Measurements from ENCODE around the gene LASP1NB.

Gene LASP1NB

DNA sequence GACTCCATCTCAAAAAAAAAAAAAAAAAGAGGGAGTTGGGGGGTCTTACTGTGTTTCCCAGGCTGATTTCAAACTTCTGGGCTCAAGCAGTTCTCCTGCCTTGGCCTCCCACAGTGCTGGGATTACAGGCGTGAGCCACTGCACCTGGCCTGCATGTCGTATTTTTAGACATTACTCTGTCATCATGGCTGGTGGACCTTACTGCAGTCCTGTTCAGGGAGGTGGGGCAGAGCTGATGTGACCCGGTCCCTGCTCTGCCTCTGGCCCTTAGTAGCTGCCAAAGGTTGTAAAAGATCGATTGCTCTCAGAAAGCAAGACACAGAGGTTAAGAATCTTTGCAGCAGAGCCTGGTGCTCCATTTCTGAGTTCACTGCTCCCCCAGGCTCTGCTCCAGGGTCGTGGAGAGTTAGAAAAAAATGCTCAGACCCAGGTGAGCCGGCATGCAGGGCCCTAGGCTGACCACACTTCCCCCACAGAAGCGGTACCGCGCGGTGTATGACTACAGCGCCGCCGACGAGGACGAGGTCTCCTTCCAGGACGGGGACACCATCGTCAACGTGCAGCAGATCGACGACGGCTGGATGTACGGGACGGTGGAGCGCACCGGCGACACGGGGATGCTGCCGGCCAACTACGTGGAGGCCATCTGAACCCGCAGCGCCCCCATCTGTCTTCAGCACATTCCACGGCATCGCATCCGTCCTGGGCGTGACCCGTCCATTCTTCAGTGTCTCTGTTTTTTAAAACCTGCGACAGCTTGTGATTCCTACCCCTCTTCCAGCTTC lies 7.1 kb upstream of the LASP1NB start:
- TF ChIP-seq, protein P1, sequence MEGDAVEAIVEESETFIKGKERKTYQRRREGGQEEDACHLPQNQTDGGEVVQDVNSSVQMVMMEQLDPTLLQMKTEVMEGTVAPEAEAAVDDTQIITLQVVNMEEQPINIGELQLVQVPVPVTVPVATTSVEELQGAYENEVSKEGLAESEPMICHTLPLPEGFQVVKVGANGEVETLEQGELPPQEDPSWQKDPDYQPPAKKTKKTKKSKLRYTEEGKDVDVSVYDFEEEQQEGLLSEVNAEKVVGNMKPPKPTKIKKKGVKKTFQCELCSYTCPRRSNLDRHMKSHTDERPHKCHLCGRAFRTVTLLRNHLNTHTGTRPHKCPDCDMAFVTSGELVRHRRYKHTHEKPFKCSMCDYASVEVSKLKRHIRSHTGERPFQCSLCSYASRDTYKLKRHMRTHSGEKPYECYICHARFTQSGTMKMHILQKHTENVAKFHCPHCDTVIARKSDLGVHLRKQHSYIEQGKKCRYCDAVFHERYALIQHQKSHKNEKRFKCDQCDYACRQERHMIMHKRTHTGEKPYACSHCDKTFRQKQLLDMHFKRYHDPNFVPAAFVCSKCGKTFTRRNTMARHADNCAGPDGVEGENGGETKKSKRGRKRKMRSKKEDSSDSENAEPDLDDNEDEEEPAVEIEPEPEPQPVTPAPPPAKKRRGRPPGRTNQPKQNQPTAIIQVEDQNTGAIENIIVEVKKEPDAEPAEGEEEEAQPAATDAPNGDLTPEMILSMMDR (IDR thresholded peaks at IDR 0.05; ENCODE audit: insufficient read depth, low read length, poor library complexity, severe bottlenecking) = no peak
- DNase-seq (ENCODE audit: low read depth) = no peak
- no peaks in the 10 kb centered on the region for H3K27me3 ChIP-seq (ENCODE audit: control insufficient read depth, insufficient read depth, low read length)
- no peak overlapping the region for H3K4me3 ChIP-seq (ENCODE audit: low read depth, low read length)
- H3K36me3 ChIP-seq (ENCODE audit: control insufficient read depth, insufficient read depth, low read length) = peaks cover 4% of the 10 kb centered on the region

DNA sequence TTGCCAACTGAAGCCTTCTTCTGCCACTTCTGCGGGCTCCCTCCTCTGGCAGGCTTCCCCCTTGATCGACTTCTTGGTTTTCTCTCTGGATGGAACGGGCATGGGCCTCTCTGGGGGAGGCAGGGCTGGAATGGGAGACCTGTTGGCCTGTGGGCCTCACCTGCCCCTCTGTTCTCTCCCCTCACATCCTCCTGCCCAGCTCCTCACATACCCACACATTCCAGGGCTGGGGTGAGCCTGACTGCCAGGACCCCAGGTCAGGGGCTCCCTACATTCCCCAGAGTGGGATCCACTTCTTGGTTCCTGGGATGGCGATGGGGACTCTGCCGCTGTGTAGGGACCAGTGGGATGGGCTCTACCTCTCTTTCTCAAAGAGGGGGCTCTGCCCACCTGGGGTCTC lies 6.5 kb upstream of the LASP1NB start:
- no peak for DNase-seq (ENCODE audit: low read depth)

DNA sequence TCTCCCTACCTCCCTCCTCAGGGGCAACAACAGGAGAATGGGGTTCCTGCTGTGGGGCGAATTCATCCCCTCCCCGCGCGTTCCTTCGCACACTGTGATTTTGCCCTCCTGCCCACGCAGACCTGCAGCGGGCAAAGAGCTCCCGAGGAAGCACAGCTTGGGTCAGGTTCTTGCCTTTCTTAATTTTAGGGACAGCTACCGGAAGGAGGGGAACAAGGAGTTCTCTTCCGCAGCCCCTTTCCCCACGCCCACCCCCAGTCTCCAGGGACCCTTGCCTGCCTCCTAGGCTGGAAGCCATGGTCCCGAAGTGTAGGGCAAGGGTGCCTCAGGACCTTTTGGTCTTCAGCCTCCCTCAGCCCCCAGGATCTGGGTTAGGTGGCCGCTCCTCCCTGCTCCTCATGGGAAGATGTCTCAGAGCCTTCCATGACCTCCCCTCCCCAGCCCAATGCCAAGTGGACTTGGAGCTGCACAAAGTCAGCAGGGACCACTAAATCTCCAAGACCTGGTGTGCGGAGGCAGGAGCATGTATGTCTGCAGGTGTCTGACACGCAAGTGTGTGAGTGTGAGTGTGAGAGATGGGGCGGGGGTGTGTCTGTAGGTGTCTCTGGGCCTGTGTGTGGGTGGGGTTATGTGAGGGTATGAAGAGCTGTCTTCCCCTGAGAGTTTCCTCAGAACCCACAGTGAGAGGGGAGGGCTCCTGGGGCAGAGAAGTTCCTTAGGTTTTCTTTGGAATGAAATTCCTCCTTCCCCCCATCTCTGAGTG lies 5.9 kb upstream of the LASP1NB start:
- H3K27me3 ChIP-seq (ENCODE audit: control insufficient read depth, insufficient read depth, low read length) = no peaks in the 10 kb centered on the region
- H3K4me3 ChIP-seq (ENCODE audit: low read depth, low read length) = no peak overlapping the region
- H3K36me3 ChIP-seq (ENCODE audit: control insufficient read depth, insufficient read depth, low read length) = peaks cover 4% of the 10 kb centered on the region
- no peak for DNase-seq (ENCODE audit: low read depth)
- TF ChIP-seq, protein P1 (IDR thresholded peaks at IDR 0.05; ENCODE audit: insufficient read depth, low read length, poor library complexity, severe bottlenecking) = no peak

More for the DNA sequence above, 6.5 kb upstream of the LASP1NB start:
- Histone ChIP-seq H3K36me3 (ENCODE audit: control insufficient read depth, insufficient read depth, low read length) (peaks cover 4% of the 10 kb centered on the region), H3K4me3 (ENCODE audit: low read depth, low read length) (no peak overlapping the region), H3K27me3 (ENCODE audit: control insufficient read depth, insufficient read depth, low read length) (no peaks in the 10 kb centered on the region)
- TF ChIP-seq, protein P1 (IDR thresholded peaks at IDR 0.05; ENCODE audit: insufficient read depth, low read length, poor library complexity, severe bottlenecking) = no peak

DNA sequence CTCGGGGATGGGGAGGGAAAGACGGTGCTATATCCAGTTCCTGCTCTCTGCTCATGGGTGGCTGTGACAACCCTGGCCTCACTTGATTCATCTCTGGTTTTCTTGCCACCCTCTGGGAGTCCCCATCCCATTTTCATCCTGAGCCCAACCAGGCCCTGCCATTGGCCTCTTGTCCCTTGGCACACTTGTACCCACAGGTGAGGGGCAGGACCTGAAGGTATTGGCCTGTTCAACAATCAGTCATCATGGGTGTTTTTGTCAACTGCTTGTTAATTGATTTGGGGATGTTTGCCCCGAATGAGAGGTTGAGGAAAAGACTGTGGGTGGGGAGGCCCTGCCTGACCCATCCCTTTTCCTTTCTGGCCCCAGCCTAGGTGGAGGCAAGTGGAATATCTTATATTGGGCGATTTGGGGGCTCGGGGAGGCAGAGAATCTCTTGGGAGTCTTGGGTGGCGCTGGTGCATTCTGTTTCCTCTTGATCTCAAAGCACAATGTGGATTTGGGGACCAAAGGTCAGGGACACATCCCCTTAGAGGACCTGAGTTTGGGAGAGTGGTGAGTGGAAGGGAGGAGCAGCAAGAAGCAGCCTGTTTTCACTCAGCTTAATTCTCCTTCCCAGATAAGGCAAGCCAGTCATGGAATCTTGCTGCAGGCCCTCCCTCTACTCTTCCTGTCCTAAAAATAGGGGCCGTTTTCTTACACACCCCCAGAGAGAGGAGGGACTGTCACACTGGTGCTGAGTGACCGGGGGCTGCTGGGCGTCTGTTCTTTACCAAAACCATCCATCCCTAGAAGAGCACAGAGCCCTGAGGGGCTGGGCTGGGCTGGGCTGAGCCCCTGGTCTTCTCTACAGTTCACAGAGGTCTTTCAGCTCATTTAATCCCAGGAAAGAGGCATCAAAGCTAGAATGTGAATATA lies 4.8 kb upstream of the LASP1NB start:
- TF ChIP-seq, protein P1 (IDR thresholded peaks at IDR 0.05; ENCODE audit: insufficient read depth, low read length, poor library complexity, severe bottlenecking) = no peak
- DNase-seq (ENCODE audit: low read depth) = no peak
- peaks cover 4% of the 10 kb centered on the region for H3K36me3 ChIP-seq (ENCODE audit: control insufficient read depth, insufficient read depth, low read length)

DNA sequence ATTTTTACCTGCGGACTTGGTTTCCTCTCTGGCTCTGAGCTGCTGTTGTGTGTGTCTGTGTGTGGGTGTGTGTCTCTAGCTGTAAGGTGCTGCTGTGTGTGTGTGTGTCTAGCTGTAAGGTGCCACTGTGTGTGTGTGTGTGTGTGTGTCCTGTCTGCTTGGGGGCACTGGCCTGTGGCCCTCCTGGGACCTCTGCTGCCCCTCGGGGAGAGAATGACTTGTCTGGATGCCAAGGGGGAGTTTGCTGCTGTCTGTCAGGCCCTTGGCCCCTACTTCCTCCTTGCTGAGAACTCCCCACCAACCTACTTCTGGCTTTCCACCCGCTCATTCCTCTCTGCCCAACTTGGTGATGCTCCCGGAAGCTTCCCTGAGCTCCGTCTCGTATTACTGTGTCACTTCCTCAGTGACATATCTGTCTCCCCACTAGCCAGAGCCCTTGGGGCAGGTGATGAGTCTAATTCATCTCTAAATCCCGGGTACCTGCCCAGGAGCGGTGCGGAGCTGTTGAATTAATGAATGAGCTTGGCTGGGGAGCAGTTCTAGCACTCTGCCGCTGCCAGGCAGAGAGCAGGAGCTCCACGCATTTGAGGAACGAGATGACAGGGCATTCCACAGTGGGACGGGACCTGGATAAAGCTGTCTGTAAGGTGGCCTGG lies 3.5 kb upstream of the LASP1NB start:
- Histone ChIP-seq H3K36me3 (ENCODE audit: control insufficient read depth, insufficient read depth, low read length) (peaks cover 4% of the 10 kb centered on the region), H3K4me3 (ENCODE audit: low read depth, low read length) (no peak overlapping the region), H3K27me3 (ENCODE audit: control insufficient read depth, insufficient read depth, low read length) (no peaks in the 10 kb centered on the region)
- TF ChIP-seq, protein P1 (IDR thresholded peaks at IDR 0.05; ENCODE audit: insufficient read depth, low read length, poor library complexity, severe bottlenecking) = no peak
- DNase-seq (ENCODE audit: low read depth) = no peak

More for the DNA sequence above, 4.8 kb upstream of the LASP1NB start:
- Histone ChIP-seq H3K27me3 (ENCODE audit: control insufficient read depth, insufficient read depth, low read length) (no peaks in the 10 kb centered on the region), H3K4me3 (ENCODE audit: low read depth, low read length) (no peak overlapping the region)
